Measurements from ENCODE around the gene TACC3. TPM values are rescaled to one million over a fixed set of nuclear protein-coding genes. Genes with fewer than 3 reads are reported as not detected.

TACC3 gene
- total RNA-seq, 1 donor from 2014 or later = 3.7 TPM

GRCh38 chr4:1788254-1788973, 67.1 kb downstream of the TACC3 start:
- Histone ChIP-seq H3K9me3 (ENCODE audit: control insufficient read depth in 3 of 3, low read length in 3 of 3) (no peaks in the 10 kb centered on the region), H3K4me1 (ENCODE audit: control insufficient read depth in 3 of 3, insufficient read depth in 3 of 3, low read length in 3 of 3) (peaks cover 4 to 14% (median 10%) of the 10 kb centered on the region in 3 donors), H3K9ac (ENCODE audit: low read depth in 1 of 3, low read length in 3 of 3) (no peak overlapping the region), H3K36me3 (ENCODE audit: control insufficient read depth in 3 of 3, insufficient read depth in 3 of 3, low read length in 3 of 3) (no peaks in the 10 kb centered on the region), H3K27me3 (ENCODE audit: control insufficient read depth in 3 of 3, insufficient read depth in 3 of 3, low read length in 3 of 3) (peaks cover 3 to 4% (median 4%) of the 10 kb centered on the region in 3 donors), H3K4me3 (ENCODE audit: low read length in 3 of 3) (no peak overlapping the region), H3K27ac (ENCODE audit: low read depth, low read length) (no peak overlapping the region)

- no peak overlapping the region for H3K4me3 ChIP-seq (ENCODE audit: low read length in 3 of 3)
- no peaks in the 10 kb centered on the region for H3K36me3 ChIP-seq (ENCODE audit: control insufficient read depth in 3 of 3, insufficient read depth in 3 of 3, low read length in 3 of 3)
- peaks cover 10 to 18% (median 13%) of the 10 kb centered on the region in 3 donors for H3K4me1 ChIP-seq (ENCODE audit: control insufficient read depth in 3 of 3, insufficient read depth in 3 of 3, low read length in 3 of 3)
- no peaks in the 10 kb centered on the region for H3K9me3 ChIP-seq (ENCODE audit: control insufficient read depth in 3 of 3, low read length in 3 of 3)
- no peak overlapping the region for H3K27ac ChIP-seq (ENCODE audit: low read depth, low read length)
- no peak overlapping the region for H3K9ac ChIP-seq (ENCODE audit: low read depth in 1 of 3, low read length in 3 of 3)
- H3K27me3 ChIP-seq (ENCODE audit: control insufficient read depth in 3 of 3, insufficient read depth in 3 of 3, low read length in 3 of 3) = peaks cover 11 to 13% (median 11%) of the 10 kb centered on the region in 3 donors
Measured at GRCh38 chr4:1789552-1789951, 68.2 kb downstream of the TACC3 start.

GRCh38 chr4:1790005-1790404, 68.7 kb downstream of the TACC3 start:
- Histone ChIP-seq H3K9ac (ENCODE audit: low read depth in 1 of 3, low read length in 3 of 3) (no peak overlapping the region), H3K36me3 (ENCODE audit: control insufficient read depth in 3 of 3, insufficient read depth in 3 of 3, low read length in 3 of 3) (no peaks in the 10 kb centered on the region), H3K27me3 (ENCODE audit: control insufficient read depth in 3 of 3, insufficient read depth in 3 of 3, low read length in 3 of 3) (peaks cover 12 to 17% (median 13%) of the 10 kb centered on the region in 3 donors), H3K4me3 (ENCODE audit: low read length in 3 of 3) (no peak overlapping the region), H3K27ac (ENCODE audit: low read depth, low read length) (no peak overlapping the region), H3K9me3 (ENCODE audit: control insufficient read depth in 3 of 3, low read length in 3 of 3) (no peaks in the 10 kb centered on the region), H3K4me1 (ENCODE audit: control insufficient read depth in 3 of 3, insufficient read depth in 3 of 3, low read length in 3 of 3) (peaks cover 7 to 13% (median 8%) of the 10 kb centered on the region in 3 donors)

- no peaks in the 10 kb centered on the region for H3K36me3 ChIP-seq (ENCODE audit: control insufficient read depth in 3 of 3, insufficient read depth in 3 of 3, low read length in 3 of 3)
- no peak overlapping the region for H3K4me3 ChIP-seq (ENCODE audit: low read length in 3 of 3)
- H3K27me3 ChIP-seq (ENCODE audit: control insufficient read depth in 3 of 3, insufficient read depth in 3 of 3, low read length in 3 of 3) = peaks cover 32 to 38% (median 33%) of the 10 kb centered on the region in 3 donors
- H3K27ac ChIP-seq (ENCODE audit: low read depth, low read length) = no peak overlapping the region
- peaks cover 7 to 11% (median 9%) of the 10 kb centered on the region in 3 donors for H3K4me1 ChIP-seq (ENCODE audit: control insufficient read depth in 3 of 3, insufficient read depth in 3 of 3, low read length in 3 of 3)
- H3K9me3 ChIP-seq (ENCODE audit: control insufficient read depth in 3 of 3, low read length in 3 of 3) = no peaks in the 10 kb centered on the region
- no peak overlapping the region for H3K9ac ChIP-seq (ENCODE audit: low read depth in 1 of 3, low read length in 3 of 3)
Measured at GRCh38 chr4:1792158-1792831, 71.0 kb downstream of the TACC3 start.

DNA sequence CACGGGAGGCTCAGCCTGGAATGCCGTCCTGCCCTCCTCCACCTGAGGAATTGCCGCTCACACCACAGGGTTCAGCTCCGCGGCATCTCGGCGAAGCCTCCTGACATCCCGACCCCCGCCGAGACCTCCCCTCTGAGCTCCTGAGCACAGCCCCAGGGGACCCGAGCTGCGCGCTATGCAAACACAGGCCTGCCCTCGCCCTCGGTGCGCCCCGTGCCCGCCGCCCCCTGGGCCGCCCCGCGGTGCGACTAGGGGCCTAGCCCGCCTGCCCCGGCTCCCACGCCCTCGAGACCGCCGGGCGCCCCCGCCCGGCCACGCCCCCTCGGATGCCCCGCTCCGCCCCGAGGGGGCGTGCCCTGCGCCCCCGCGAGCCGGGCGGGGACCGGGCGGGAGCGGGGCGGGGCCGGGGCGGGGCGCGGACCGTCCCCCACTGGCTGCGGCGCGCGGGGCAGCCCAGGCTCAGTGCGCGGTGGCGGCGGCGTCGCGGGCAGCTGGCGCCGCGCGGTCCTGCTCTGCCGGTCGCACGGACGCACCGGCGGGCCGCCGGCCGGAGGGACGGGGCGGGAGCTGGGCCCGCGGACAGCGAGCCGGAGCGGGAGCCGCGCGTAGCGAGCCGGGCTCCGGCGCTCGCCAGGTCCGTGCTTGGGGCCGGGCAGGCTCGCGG, 71.6 kb downstream of the TACC3 start, which contains the start of gene FGFR3:
TSS of gene FGFR3 (plus strand) at position 462 of the 664 bp plus-strand sequence. CDS start 642 bp downstream, outside the sequence.
- no peaks in the 10 kb centered on the region for H3K36me3 ChIP-seq (ENCODE audit: control insufficient read depth in 3 of 3, insufficient read depth in 3 of 3, low read length in 3 of 3)
- H3K9ac ChIP-seq (ENCODE audit: low read depth in 1 of 3, low read length in 3 of 3) = no peak within 1 kb of the TSS
- peak within 1 kb of the TSS in 2 of 3 donors; percentile 35 to 46 for H3K4me3 ChIP-seq (ENCODE audit: low read length in 3 of 3)
- H3K9me3 ChIP-seq (ENCODE audit: control insufficient read depth in 3 of 3, low read length in 3 of 3) = no peaks in the 10 kb centered on the region
- peaks cover 7 to 11% (median 9%) of the 10 kb centered on the region in 3 donors for H3K4me1 ChIP-seq (ENCODE audit: control insufficient read depth in 3 of 3, insufficient read depth in 3 of 3, low read length in 3 of 3)
- H3K27me3 ChIP-seq (ENCODE audit: control insufficient read depth in 3 of 3, insufficient read depth in 3 of 3, low read length in 3 of 3) = peaks cover 34 to 44% (median 39%) of the 10 kb centered on the region in 3 donors
- H3K27ac ChIP-seq (ENCODE audit: low read depth, low read length) = no peak within 1 kb of the TSS

DNA sequence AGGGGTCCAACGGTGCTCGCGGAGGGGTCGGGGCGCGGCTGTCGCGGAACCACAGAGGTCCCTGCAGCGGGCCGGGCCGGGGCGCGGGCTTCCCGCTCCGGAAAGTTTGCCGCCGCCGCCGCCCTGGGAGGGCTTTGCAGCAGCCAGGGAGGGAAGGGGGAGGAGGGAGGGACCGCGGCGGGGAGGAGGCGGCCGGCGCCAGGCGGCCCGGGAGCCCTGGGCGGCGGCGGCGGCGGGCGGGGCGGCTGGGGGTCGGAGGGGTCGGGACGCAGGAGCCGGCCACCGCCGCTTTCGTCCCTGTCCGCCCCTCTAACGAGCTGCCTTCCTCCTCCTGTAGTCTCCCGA, 72.1 kb downstream of the TACC3 start:
- Histone ChIP-seq H3K9me3 (ENCODE audit: control insufficient read depth in 3 of 3, low read length in 3 of 3) (no peaks in the 10 kb centered on the region), H3K27ac (ENCODE audit: low read depth, low read length) (no peak overlapping the region), H3K4me1 (ENCODE audit: control insufficient read depth in 3 of 3, insufficient read depth in 3 of 3, low read length in 3 of 3) (peaks cover 7 to 11% (median 9%) of the 10 kb centered on the region in 3 donors), H3K36me3 (ENCODE audit: control insufficient read depth in 3 of 3, insufficient read depth in 3 of 3, low read length in 3 of 3) (no peaks in the 10 kb centered on the region), H3K27me3 (ENCODE audit: control insufficient read depth in 3 of 3, insufficient read depth in 3 of 3, low read length in 3 of 3) (peaks cover 34 to 45% (median 39%) of the 10 kb centered on the region in 3 donors), H3K9ac (ENCODE audit: low read depth in 1 of 3, low read length in 3 of 3) (no peak overlapping the region), H3K4me3 (ENCODE audit: low read length in 3 of 3) (no peak overlapping the region)

GRCh38 chr4:1793940-1794808, 72.9 kb downstream of the TACC3 start:
- no peak overlapping the region for H3K27ac ChIP-seq (ENCODE audit: low read depth, low read length)
- H3K27me3 ChIP-seq (ENCODE audit: control insufficient read depth in 3 of 3, insufficient read depth in 3 of 3, low read length in 3 of 3) = peaks cover 37 to 49% (median 43%) of the 10 kb centered on the region in 3 donors
- H3K9ac ChIP-seq (ENCODE audit: low read depth in 1 of 3, low read length in 3 of 3) = no peak overlapping the region
- no peaks in the 10 kb centered on the region for H3K9me3 ChIP-seq (ENCODE audit: control insufficient read depth in 3 of 3, low read length in 3 of 3)
- H3K36me3 ChIP-seq (ENCODE audit: control insufficient read depth in 3 of 3, insufficient read depth in 3 of 3, low read length in 3 of 3) = no peaks in the 10 kb centered on the region
- H3K4me1 ChIP-seq (ENCODE audit: control insufficient read depth in 3 of 3, insufficient read depth in 3 of 3, low read length in 3 of 3) = peaks cover 7 to 11% (median 9%) of the 10 kb centered on the region in 3 donors
- peak overlapping the region in 2 of 3 donors; percentile 35 to 46 for H3K4me3 ChIP-seq (ENCODE audit: low read length in 3 of 3)

Small RNA genes within 50 kb of the gene (small RNA-seq; reads per million reads assigned to genes)
- not detected for gene RF00019

Other genes with a start within 250 kb of the TACC3 start
- gene FAM53A, start 37.2 kb upstream of the TACC3 start, total RNA-seq = 0.52 TPM
- 23.5 TPM for gene SLBP, start 9.2 kb upstream of the TACC3 start, total RNA-seq
- 7.3 TPM for gene TMEM129, start 198 bp upstream of the TACC3 start, total RNA-seq
- gene FGFR3, start 71.8 kb downstream of the TACC3 start, total RNA-seq = 0.52 TPM
- 32.4 TPM for gene LETM1, start 134.6 kb downstream of the TACC3 start, total RNA-seq
- gene NSD2, start 149.9 kb downstream of the TACC3 start, total RNA-seq = 41.8 TPM